Neuronal stem cell (in vitro differentiated cells): ENCODE results near the gene HSPD1.

Experiments used
- DNase-seq: peaks from one replicate; pipeline ENCODE4 v3.0.0-alpha.2; 2013; ENCODE audit warnings: low spot score
- H2AFZ ChIP-seq: one replicate; pipeline ENCODE4 v1.6.1; 2013; ENCODE audit warnings: mild to moderate bottlenecking, low read length, inconsistent platforms
- H2AK5ac ChIP-seq: 2 replicates; pipeline ENCODE4 v1.6.1; 2013; ENCODE audit warnings: low read depth, mild to moderate bottlenecking, inconsistent platforms, low read length, moderate library complexity, mixed read lengths
- H2BK120ac ChIP-seq: 2 replicates; pipeline ENCODE4 v1.6.1; 2013; ENCODE audit warnings: low read depth, mild to moderate bottlenecking, inconsistent platforms, low read length, moderate library complexity, mixed read lengths
- H2BK12ac ChIP-seq: one replicate; pipeline ENCODE4 v1.6.1; 2013; ENCODE audit warnings: low read length, inconsistent platforms
- H2BK15ac ChIP-seq: 2 replicates; pipeline ENCODE4 v1.6.1; 2013; ENCODE audit warnings: mild to moderate bottlenecking, low read length, inconsistent platforms, mixed read lengths
- H2BK5ac ChIP-seq: one replicate; pipeline ENCODE4 v1.6.1; 2013; ENCODE audit warnings: inconsistent platforms, mild to moderate bottlenecking, low read length, moderate library complexity
- H3K14ac ChIP-seq: one replicate; pipeline ENCODE4 v1.6.1; 2013; ENCODE audit warnings: low read length, inconsistent platforms
- H3K18ac ChIP-seq: 2 replicates; pipeline ENCODE4 v1.6.1; 2013; ENCODE audit warnings: low read length, inconsistent platforms
- H3K23ac ChIP-seq: 2 replicates; pipeline ENCODE4 v1.6.1; 2013; ENCODE audit warnings: low read depth, mild to moderate bottlenecking, mixed read lengths, low read length, inconsistent platforms; ENCODE audit not compliant: poor library complexity
- H3K27ac ChIP-seq: replicated peaks from 3 replicates; pipeline ENCODE4 v1.5.1; 2013; ENCODE audit warnings: low read length, inconsistent platforms
- H3K27me3 ChIP-seq, 3 experiments: 2 replicates each; pipeline ENCODE4 v1.6.1; 2013; ENCODE audit warnings: low read length in 3 of 3, mild to moderate bottlenecking in 2 of 3, inconsistent platforms in 1 of 3, low read depth in 1 of 3, mixed read lengths in 1 of 3, moderate library complexity in 1 of 3; ENCODE audit not compliant: control insufficient read depth in 3 of 3, insufficient read depth in 3 of 3
- H3K36me3 ChIP-seq, 2 donors: replicated peaks in 1 of 2; 2 replicates each; pipeline ENCODE4 v1.6.1; 2013; ENCODE audit warnings: low read length in 2 of 2; ENCODE audit not compliant: control insufficient read depth in 2 of 2, insufficient read depth in 2 of 2
- H3K4ac ChIP-seq: 2 replicates; pipeline ENCODE4 v1.6.1; 2013; ENCODE audit warnings: inconsistent platforms, mild to moderate bottlenecking, low read length, moderate library complexity
- H3K4me1 ChIP-seq, 2 donors: 1 replicate in 1 of 2; 2 replicates in 1 of 2; pipeline ENCODE4 v1.6.1; 2013; ENCODE audit warnings: low read length in 2 of 2, low read depth in 1 of 2; ENCODE audit not compliant: control insufficient read depth in 2 of 2, insufficient read depth in 1 of 2
- H3K4me2 ChIP-seq: one replicate; pipeline ENCODE4 v1.6.1; 2013; ENCODE audit warnings: mild to moderate bottlenecking, low read length, inconsistent platforms; ENCODE audit not compliant: insufficient read depth, poor library complexity, severe bottlenecking
- H3K4me3 ChIP-seq, 2 donors: 2 replicates each; pipeline ENCODE4 v1.5.1; 2013; ENCODE audit warnings: low read length in 2 of 2, mild to moderate bottlenecking in 2 of 2, inconsistent platforms in 1 of 2, moderate library complexity in 1 of 2
- H3K79me1 ChIP-seq: one replicate; pipeline ENCODE4 v1.6.1; 2013; ENCODE audit warnings: low read depth, mild to moderate bottlenecking, inconsistent platforms, low read length, moderate library complexity
- H3K9ac ChIP-seq: one replicate; pipeline ENCODE4 v1.6.1; 2013; ENCODE audit warnings: mild to moderate bottlenecking, low read depth, low read length, inconsistent platforms; ENCODE audit not compliant: poor library complexity
- H3K9me3 ChIP-seq, 2 donors: replicated peaks in 1 of 2; 2 replicates each; pipeline versions ENCODE3 to v1.6.1; 2013; ENCODE audit warnings: low read length in 2 of 2, mild to moderate bottlenecking in 2 of 2, inconsistent platforms in 1 of 2, low read depth in 1 of 2, mixed read lengths in 1 of 2, moderate library complexity in 1 of 2; ENCODE audit not compliant: control insufficient read depth in 2 of 2, insufficient read depth in 1 of 2
- H4K8ac ChIP-seq: one replicate; pipeline ENCODE4 v1.6.1; 2013; ENCODE audit warnings: low read depth, mild to moderate bottlenecking, inconsistent platforms, low read length, moderate library complexity
- H4K91ac ChIP-seq: one replicate; pipeline ENCODE4 v1.6.1; 2013; ENCODE audit warnings: low read length, low read depth, mild to moderate bottlenecking, inconsistent platforms; ENCODE audit not compliant: poor library complexity
- WGBS, 2 donors: extraction: QIAGEN DNeasy Blood & Tissue Kit; methylation state at CpG; one replicate each; pipeline ENCODE4 v1.1.7; 2013; ENCODE audit warnings: missing lambda C conversion rate in 2 of 2, mixed read lengths in 1 of 2; ENCODE audit not compliant: insufficient read length in 2 of 2, insufficient replicate concordance in 1 of 2; ENCODE audit errors: extremely low coverage in 2 of 2; 5-methylcytosine and 5-hydroxymethylcytosine counted together

Gene HSPD1

DNA sequence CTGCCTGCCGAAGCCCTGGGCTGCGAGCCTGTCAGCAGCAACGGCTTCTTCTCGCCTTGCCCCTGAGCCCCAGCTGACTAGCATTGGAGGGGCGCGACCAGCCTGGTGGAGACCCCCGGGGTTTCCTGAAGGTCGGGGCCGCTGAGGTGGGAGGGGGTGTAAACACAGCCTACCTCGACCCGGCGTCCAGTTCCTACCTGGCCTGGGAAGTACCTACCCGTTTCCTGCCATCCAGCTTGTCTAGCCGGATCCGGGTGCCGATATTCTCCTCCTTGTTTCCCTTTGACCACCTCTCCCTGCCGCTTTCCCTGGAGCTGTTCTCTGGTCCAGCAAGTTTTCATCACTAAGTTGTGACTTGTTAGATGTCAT, 16.7 kb upstream of the HSPD1 start:
- Histone ChIP-seq H3K9me3 (no peaks in the 10 kb centered on the region), H4K91ac (no peak overlapping the region), H4K8ac (no peak overlapping the region), H2AFZ (peak overlapping the region; percentile 88), H3K4ac (peak overlapping the region; percentile 39), H3K18ac (peak overlapping the region; percentile 98), H3K79me1 (no peaks in the 10 kb centered on the region), H3K14ac (no peak overlapping the region), H3K27me3 (no peaks in the 10 kb centered on the region), H3K4me3 (peak overlapping the region; percentile 91 to 94), H2AK5ac (peak overlapping the region; percentile 16), H3K9ac (peak overlapping the region; percentile 100), H3K4me2 (peak overlapping the region; percentile 58), H3K23ac (peak overlapping the region; percentile 97), H2BK15ac (peak overlapping the region; percentile 7), H2BK120ac (peak overlapping the region; percentile 29), H2BK12ac (no peak overlapping the region), H3K27ac (peak overlapping the region; percentile 36), H3K4me1 (peaks cover 0 to 9% of the 10 kb centered on the region in 2 donors), H2BK5ac (peak overlapping the region; percentile 45), H3K36me3 (peaks cover 0 to 21% of the 10 kb centered on the region in 2 donors)
- no CpG with 5 or more reads among the region's 17 CpGs for WGBS, 2 donors
- DNase-seq: no peak

DNA sequence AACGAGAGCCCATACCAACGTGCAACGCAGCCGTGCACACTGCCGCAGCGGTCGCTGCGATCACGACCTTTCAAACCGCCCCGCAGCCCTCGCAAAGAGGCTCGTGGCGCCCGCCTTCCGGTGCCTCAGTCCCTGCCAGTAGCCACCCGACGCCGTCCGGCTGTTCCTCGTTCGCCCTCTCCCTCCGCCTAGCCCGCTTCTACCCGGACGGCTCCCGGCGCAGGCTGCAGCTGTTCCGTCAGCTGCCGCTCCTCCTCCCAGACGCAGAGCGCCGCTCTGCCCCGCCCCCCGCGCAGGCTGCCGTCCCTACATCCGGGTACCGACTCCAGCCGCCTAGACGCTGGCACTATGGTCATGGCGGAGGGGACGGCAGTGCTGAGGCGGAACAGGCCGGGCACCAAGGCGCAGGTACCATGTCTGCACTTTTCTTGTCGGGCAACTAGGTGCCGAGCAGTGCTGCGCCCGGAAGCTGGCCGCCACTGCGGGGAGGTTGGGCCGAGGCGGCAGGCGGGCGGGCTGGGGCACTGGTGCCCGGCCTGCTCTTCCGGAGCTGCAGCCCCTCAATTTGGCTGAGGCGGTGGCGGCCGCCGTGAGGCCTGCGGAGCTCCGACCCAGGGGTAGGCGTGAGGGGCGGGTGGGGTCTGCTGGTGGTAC, 16.2 kb upstream of the HSPD1 start, which contains the start of gene MOB4:
MOB4 (plus strand) TSS at position 328 of the 654 bp plus-strand sequence; CDS start at position 349, 21 bp downstream.
- DNase-seq: peak; percentile 95
- Histone ChIP-seq H2BK120ac (peak within 1 kb of the TSS; percentile 29), H2BK5ac (peak within 1 kb of the TSS; percentile 45), H3K4me1 (peaks cover 0 to 9% of the 10 kb centered on the region in 2 donors), H2BK12ac (no peak within 1 kb of the TSS), H3K9ac (peak within 1 kb of the TSS; percentile 100), H3K23ac (peak within 1 kb of the TSS; percentile 97), H2AFZ (peak within 1 kb of the TSS; percentile 88), H2AK5ac (peak within 1 kb of the TSS; percentile 16), H3K14ac (peak within 1 kb of the TSS; percentile 65), H2BK15ac (peak within 1 kb of the TSS; percentile 7), H3K36me3 (peaks cover 0 to 18% of the 10 kb centered on the region in 2 donors), H3K79me1 (no peaks in the 10 kb centered on the region), H4K91ac (no peak within 1 kb of the TSS), H3K27me3 (no peaks in the 10 kb centered on the region), H3K4me2 (peak within 1 kb of the TSS; percentile 58), H3K4ac (peak within 1 kb of the TSS; percentile 39), H3K9me3 (no peaks in the 10 kb centered on the region), H3K4me3 (peak within 1 kb of the TSS; percentile 91 to 94), H4K8ac (no peak within 1 kb of the TSS), H3K27ac (peak within 1 kb of the TSS; percentile 71), H3K18ac (peak within 1 kb of the TSS; percentile 98)
- no CpG with 5 or more reads among the region's 66 CpGs for WGBS, 2 donors

DNA sequence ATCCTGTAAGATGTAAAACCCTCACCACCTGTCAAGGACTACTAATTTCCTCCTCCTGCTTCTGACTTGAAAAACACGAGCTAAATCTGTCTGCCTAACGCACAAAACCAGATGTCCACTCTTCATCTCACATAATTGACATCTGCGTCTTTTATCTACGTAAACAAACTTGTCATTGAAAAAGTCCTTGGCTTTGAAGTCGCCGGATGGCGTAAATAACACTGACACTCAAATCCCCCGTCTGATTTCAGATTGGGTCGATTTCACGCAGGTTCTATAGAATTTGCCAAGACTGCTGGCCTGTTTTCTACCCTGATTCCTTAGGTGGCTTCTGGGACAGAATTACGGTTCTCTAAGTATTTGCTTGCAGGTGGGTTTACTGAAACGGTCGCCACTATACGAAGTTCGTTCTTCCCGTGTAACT, 15.7 kb upstream of the HSPD1 start:
- no peak overlapping the region for H2BK120ac ChIP-seq
- peaks cover under 1% of the 10 kb centered on the region for H3K79me1 ChIP-seq
- peak overlapping the region; percentile 88 for H2AFZ ChIP-seq
- H2BK15ac ChIP-seq: no peak overlapping the region
- H3K9me3 ChIP-seq: no peaks in the 10 kb centered on the region
- H3K27me3 ChIP-seq: no peaks in the 10 kb centered on the region
- H3K4me3 ChIP-seq: peak overlapping the region; percentile 78 to 94
- H3K18ac ChIP-seq: no peak overlapping the region
- no peak overlapping the region for H2AK5ac ChIP-seq
- H3K4me2 ChIP-seq: peak overlapping the region; percentile 29
- no CpG with 5 or more reads among the region's 16 CpGs for WGBS, 2 donors
- H2BK12ac ChIP-seq: no peak overlapping the region
- H4K91ac ChIP-seq: no peak overlapping the region
- H3K4ac ChIP-seq: no peak overlapping the region
- peaks cover 0 to 9% of the 10 kb centered on the region in 2 donors for H3K4me1 ChIP-seq
- peak; percentile 6 for DNase-seq
- H2BK5ac ChIP-seq: no peak overlapping the region
- no peak overlapping the region for H3K14ac ChIP-seq
- H4K8ac ChIP-seq: no peak overlapping the region
- H3K9ac ChIP-seq: no peak overlapping the region
- peak overlapping the region; percentile 97 for H3K23ac ChIP-seq
- H3K27ac ChIP-seq: peak overlapping the region; percentile 68
- H3K36me3 ChIP-seq: peaks cover 0 to 13% of the 10 kb centered on the region in 2 donors

DNA sequence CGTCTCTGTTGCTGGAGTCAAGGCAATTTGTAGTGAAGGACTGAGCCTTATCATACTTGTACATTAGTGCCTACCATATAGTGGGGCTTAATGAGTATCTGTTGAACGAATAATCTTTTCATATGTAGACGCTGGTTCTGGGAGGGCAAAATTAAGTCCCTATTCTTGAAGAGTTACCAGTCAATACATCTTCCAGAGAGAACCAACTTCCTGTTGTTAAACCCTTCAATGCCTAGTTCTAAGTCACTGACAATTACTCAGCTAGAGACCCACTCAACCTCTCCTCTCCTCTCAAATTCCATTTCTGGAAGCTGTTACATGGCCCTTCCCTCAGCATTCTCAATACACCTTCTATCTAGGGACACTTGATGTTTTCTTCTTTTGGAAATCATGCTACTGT, 15.1 kb upstream of the HSPD1 start:
- H3K9me3 ChIP-seq: no peaks in the 10 kb centered on the region
- no peak overlapping the region for H3K27ac ChIP-seq
- H3K4ac ChIP-seq: no peak overlapping the region
- peak overlapping the region; percentile 88 for H2AFZ ChIP-seq
- no peak overlapping the region for H2BK12ac ChIP-seq
- peaks cover 2% of the 10 kb centered on the region for H3K79me1 ChIP-seq
- peaks cover 0 to 12% of the 10 kb centered on the region in 2 donors for H3K36me3 ChIP-seq
- no peak overlapping the region for H3K9ac ChIP-seq
- WGBS, 2 donors: no CpG with 5 or more reads among the region's 3 CpGs
- no peak overlapping the region for H3K18ac ChIP-seq
- H3K23ac ChIP-seq: no peak overlapping the region
- H3K4me1 ChIP-seq: peaks cover 0 to 9% of the 10 kb centered on the region in 2 donors
- no peak overlapping the region for H4K91ac ChIP-seq
- DNase-seq: no peak
- peak overlapping the region in 1 of 2 donors; percentile 94 for H3K4me3 ChIP-seq
- no peaks in the 10 kb centered on the region for H3K27me3 ChIP-seq
- no peak overlapping the region for H2BK5ac ChIP-seq
- H3K14ac ChIP-seq: no peak overlapping the region
- H2BK120ac ChIP-seq: no peak overlapping the region
- no peak overlapping the region for H4K8ac ChIP-seq
- H2AK5ac ChIP-seq: no peak overlapping the region
- no peak overlapping the region for H3K4me2 ChIP-seq
- no peak overlapping the region for H2BK15ac ChIP-seq
